HEK293 (cell line): Measurements from ENCODE around the gene PLAU.

ENCODE experiments used
- BCL11A ChIP-seq: fragments of 450-650 bp; formaldehyde crosslinking; IDR thresholded peaks from 2 replicates; pipeline ENCODE4 v1.5.1; 2016; ENCODE audit warnings: low read depth, missing biosample characterization, missing genetic modification characterization
- FEZF1 ChIP-seq: fragments of 450-650 bp; formaldehyde crosslinking; IDR thresholded peaks from 2 replicates; pipeline ENCODE4 v1.5.1; 2016; ENCODE audit warnings: missing biosample characterization, missing genetic modification characterization
- KLF1 ChIP-seq: fragments of 450-650 bp; formaldehyde crosslinking; IDR thresholded peaks from 2 replicates; pipeline ENCODE4 v1.5.1; 2016; ENCODE audit warnings: missing biosample characterization, missing genetic modification characterization
- KLF9 ChIP-seq: fragments of 450-650 bp; formaldehyde crosslinking; IDR thresholded peaks from 2 replicates; pipeline ENCODE4 v1.5.1; 2016; ENCODE audit warnings: missing biosample characterization, missing genetic modification characterization, low read depth
- OVOL3 ChIP-seq: fragments of 450-650 bp; formaldehyde crosslinking; IDR thresholded peaks from 2 replicates; pipeline ENCODE4 v1.5.1; 2016; ENCODE audit warnings: missing biosample characterization, missing genetic modification characterization
- REPIN1 ChIP-seq: fragments of 450-650 bp; formaldehyde crosslinking; IDR thresholded peaks from 2 replicates; pipeline ENCODE4 v1.5.1; 2017; ENCODE audit warnings: missing biosample characterization, missing genetic modification characterization, low read depth
- SP2 ChIP-seq: fragments of 450-650 bp; formaldehyde crosslinking; IDR thresholded peaks from 2 replicates; pipeline ENCODE4 v1.5.1; 2016; ENCODE audit warnings: missing biosample characterization, missing genetic modification characterization
- YY1 ChIP-seq: fragments of 450-650 bp; formaldehyde crosslinking; IDR thresholded peaks from 2 replicates; pipeline ENCODE4 v1.5.1; 2018; ENCODE audit warnings: missing biosample characterization, missing genetic modification characterization
- ZBTB1 ChIP-seq: fragments of 450-650 bp; formaldehyde crosslinking; IDR thresholded peaks from 2 replicates; pipeline ENCODE4 v1.5.1; 2016; ENCODE audit warnings: missing biosample characterization, missing genetic modification characterization
- ZBTB20 ChIP-seq: fragments of 450-650 bp; formaldehyde crosslinking; IDR thresholded peaks from 2 replicates; pipeline ENCODE4 v1.5.1; 2016; ENCODE audit warnings: missing biosample characterization, missing genetic modification characterization
- ZBTB7A ChIP-seq: fragments of 450-650 bp; formaldehyde crosslinking; IDR thresholded peaks from 2 replicates; pipeline ENCODE4 v1.5.1; 2016; ENCODE audit warnings: low read depth, missing biosample characterization, missing genetic modification characterization
- ZBTB8A ChIP-seq: fragments of 450-650 bp; formaldehyde crosslinking; IDR thresholded peaks from 2 replicates; pipeline ENCODE4 v1.5.1; 2016; ENCODE audit warnings: missing biosample characterization, missing genetic modification characterization
- ZIC2 ChIP-seq: fragments of 450-650 bp; formaldehyde crosslinking; IDR thresholded peaks from 2 replicates; pipeline ENCODE4 v1.5.1; 2016; ENCODE audit warnings: missing biosample characterization, missing genetic modification characterization
- ZNF10 ChIP-seq: fragments of 450-650 bp; formaldehyde crosslinking; IDR thresholded peaks from 2 replicates; pipeline ENCODE4 v1.5.1; 2017; ENCODE audit warnings: missing biosample characterization, missing genetic modification characterization
- ZNF239 ChIP-seq: fragments of 450-650 bp; formaldehyde crosslinking; IDR thresholded peaks from 2 replicates; pipeline ENCODE4 v1.5.1; 2016; ENCODE audit warnings: missing biosample characterization, missing genetic modification characterization
- ZNF274 ChIP-seq, 2 experiments: fragments of 200-500 bp in 1 of 2; fragments of 450-650 bp in 1 of 2; sonication (Bioruptor generic) in 1 of 2; formaldehyde crosslinking in 1 of 2; IDR thresholded peaks; 2 replicates each; pipeline versions ENCODE4 v1.5.1 to v1.6.1; 2014 to 2016; ENCODE audit warnings: borderline replicate concordance in 1 of 2, inconsistent platforms in 1 of 2, low read length in 1 of 2, missing biosample characterization in 1 of 2, missing genetic modification characterization in 1 of 2
- ZNF324 ChIP-seq: fragments of 450-650 bp; formaldehyde crosslinking; IDR thresholded peaks from 2 replicates; pipeline ENCODE4 v1.5.1; 2016; ENCODE audit warnings: missing biosample characterization, missing genetic modification characterization
- ZNF394 ChIP-seq: fragments of 450-650 bp; formaldehyde crosslinking; IDR thresholded peaks from 2 replicates; pipeline ENCODE4 v1.5.1; 2016; ENCODE audit warnings: missing biosample characterization, missing genetic modification characterization, mild to moderate bottlenecking, moderate library complexity, borderline replicate concordance
- ZNF510 ChIP-seq: fragments of 450-650 bp; formaldehyde crosslinking; IDR thresholded peaks from 2 replicates; pipeline ENCODE4 v1.5.1; 2018; ENCODE audit warnings: mild to moderate bottlenecking, missing genetic modification characterization, missing biosample characterization; ENCODE audit not compliant: insufficient replicate concordance
- ZNF521 ChIP-seq: fragments of 450-650 bp; formaldehyde crosslinking; IDR thresholded peaks from 2 replicates; pipeline ENCODE4 v1.5.1; 2017; ENCODE audit warnings: missing biosample characterization, mild to moderate bottlenecking, missing genetic modification characterization
- ZNF549 ChIP-seq: fragments of 450-650 bp; IDR thresholded peaks from 2 replicates; pipeline ENCODE4 v1.5.1; 2018; ENCODE audit warnings: missing biosample characterization, missing genetic modification characterization, mild to moderate bottlenecking, inconsistent platforms, moderate library complexity
- ZNF76 ChIP-seq: fragments of 450-650 bp; formaldehyde crosslinking; IDR thresholded peaks from 2 replicates; pipeline ENCODE4; 2016; ENCODE audit warnings: low read depth, missing biosample characterization, missing genetic modification characterization, borderline replicate concordance
- ZNF792 ChIP-seq: fragments of 450-650 bp; formaldehyde crosslinking; IDR thresholded peaks from 2 replicates; pipeline ENCODE4 v1.5.1; 2016; ENCODE audit warnings: missing biosample characterization, missing genetic modification characterization
- TF ChIP-seq, protein P1 (sequence below): fragments of 450-650 bp; formaldehyde crosslinking; IDR thresholded peaks from 2 replicates; pipeline ENCODE4 v1.5.1; 2016; ENCODE audit warnings: missing biosample characterization, missing genetic modification characterization
- TF ChIP-seq, protein P2 (sequence below): fragments of 450-650 bp; formaldehyde crosslinking; IDR thresholded peaks from 2 replicates; pipeline ENCODE4 v1.5.1; 2016; ENCODE audit warnings: missing biosample characterization, missing genetic modification characterization
- TF ChIP-seq, protein P3 (sequence below): fragments of 450-650 bp; formaldehyde crosslinking; optimal IDR thresholded peaks from 2 replicates; pipeline ENCODE3; 2016; ENCODE audit warnings: missing biosample characterization, mild to moderate bottlenecking, missing genetic modification characterization
- TF ChIP-seq, protein P4 (sequence below): fragments of 450-650 bp; formaldehyde crosslinking; IDR thresholded peaks from 2 replicates; pipeline ENCODE4 v1.5.1; 2016; ENCODE audit warnings: missing biosample characterization, missing genetic modification characterization
- TF ChIP-seq, protein P5 (sequence below): fragments of 450-650 bp; formaldehyde crosslinking; IDR thresholded peaks from 2 replicates; pipeline ENCODE4 v1.5.1; 2016; ENCODE audit warnings: missing biosample characterization, missing genetic modification characterization
- TF ChIP-seq, protein P6 (sequence below): fragments of 450-650 bp; formaldehyde crosslinking; IDR thresholded peaks from 2 replicates; pipeline ENCODE4; 2016; ENCODE audit warnings: missing biosample characterization, missing genetic modification characterization

Gene PLAU

DNA sequence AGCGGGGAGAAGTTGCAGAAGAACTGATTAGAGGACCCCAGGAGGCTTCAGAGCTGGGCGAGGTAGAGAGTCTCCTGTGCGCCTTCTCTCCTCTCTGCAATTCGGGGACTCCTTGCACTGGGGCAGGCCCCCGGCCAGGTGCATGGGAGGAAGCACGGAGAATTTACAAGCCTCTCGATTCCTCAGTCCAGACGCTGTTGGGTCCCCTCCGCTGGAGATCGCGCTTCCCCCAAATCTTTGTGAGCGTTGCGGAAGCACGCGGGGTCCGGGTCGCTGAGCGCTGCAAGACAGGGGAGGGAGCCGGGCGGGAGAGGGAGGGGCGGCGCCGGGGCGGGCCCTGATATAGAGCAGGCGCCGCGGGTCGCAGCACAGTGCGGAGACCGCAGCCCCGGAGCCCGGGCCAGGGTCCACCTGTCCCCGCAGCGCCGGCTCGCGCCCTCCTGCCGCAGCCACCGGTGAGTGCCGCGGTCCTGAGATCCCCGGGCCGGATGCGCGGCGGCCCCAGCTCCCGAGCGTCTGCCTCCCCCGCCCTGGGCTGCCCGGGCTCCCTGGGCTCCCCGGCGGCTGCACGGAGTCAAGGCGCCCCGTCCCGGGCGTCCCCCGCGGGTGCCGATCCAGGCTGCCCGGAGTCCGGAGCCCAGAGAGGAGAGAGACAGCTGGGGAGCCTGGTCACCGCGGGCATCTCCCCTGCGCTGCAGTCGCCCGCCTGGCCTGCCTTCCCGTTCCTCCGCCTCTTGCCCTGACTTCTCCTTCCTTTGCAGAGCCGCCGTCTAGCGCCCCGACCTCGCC lies at the start of gene PLAU (continued):
- TF ChIP-seq ZNF76 (tag by site-specific recombination) (0 out of 2 replicates have a peak, but pooled peaks have one; percentile 16), BCL11A (tag by site-specific recombination) (no peak), ZNF510 (tag by site-specific recombination) (no peak), SP2 (tag by site-specific recombination) (peak; percentile 43), ZNF549 (no peak), REPIN1 (no peak), ZBTB7A (tag by site-specific recombination) (no peak), ZIC2 (tag by site-specific recombination) (peak; percentile 67), ZNF324 (no peak), ZNF239 (no peak), ZBTB1 (tag by site-specific recombination) (no peak), YY1 (tag by site-specific recombination) (no peak), ZBTB8A (tag by site-specific recombination) (peak; percentile 88), OVOL3 (tag by site-specific recombination) (no peak), KLF1 (tag by site-specific recombination) (peak; percentile 46; the same call in 1 of the 2 replicates), ZNF521 (no peak), ZNF792 (tag by site-specific recombination) (no peak), ZNF10 (tag by site-specific recombination) (no peak), ZBTB20 (peak; percentile 59; the same call in 1 of the 2 replicates), ZNF394 (tag by site-specific recombination) (no peak), ZNF274 (IDR thresholded peaks at IDR 0.05; ENCODE audit: low read length) (no peak), ZNF274 (tag by site-specific recombination; IDR thresholded peaks at IDR 0.05; ENCODE audit: borderline replicate concordance) (no peak), FEZF1 (no peak), KLF9 (tag by site-specific recombination) (peak; percentile 38; the same call in 1 of the 2 replicates)
- TF ChIP-seq, protein P1, sequence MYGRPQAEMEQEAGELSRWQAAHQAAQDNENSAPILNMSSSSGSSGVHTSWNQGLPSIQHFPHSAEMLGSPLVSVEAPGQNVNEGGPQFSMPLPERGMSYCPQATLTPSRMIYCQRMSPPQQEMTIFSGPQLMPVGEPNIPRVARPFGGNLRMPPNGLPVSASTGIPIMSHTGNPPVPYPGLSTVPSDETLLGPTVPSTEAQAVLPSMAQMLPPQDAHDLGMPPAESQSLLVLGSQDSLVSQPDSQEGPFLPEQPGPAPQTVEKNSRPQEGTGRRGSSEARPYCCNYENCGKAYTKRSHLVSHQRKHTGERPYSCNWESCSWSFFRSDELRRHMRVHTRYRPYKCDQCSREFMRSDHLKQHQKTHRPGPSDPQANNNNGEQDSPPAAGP (tag by site-specific recombination) = peak; percentile 20; the same call in 1 of the 2 replicates
- TF ChIP-seq, protein P2, sequence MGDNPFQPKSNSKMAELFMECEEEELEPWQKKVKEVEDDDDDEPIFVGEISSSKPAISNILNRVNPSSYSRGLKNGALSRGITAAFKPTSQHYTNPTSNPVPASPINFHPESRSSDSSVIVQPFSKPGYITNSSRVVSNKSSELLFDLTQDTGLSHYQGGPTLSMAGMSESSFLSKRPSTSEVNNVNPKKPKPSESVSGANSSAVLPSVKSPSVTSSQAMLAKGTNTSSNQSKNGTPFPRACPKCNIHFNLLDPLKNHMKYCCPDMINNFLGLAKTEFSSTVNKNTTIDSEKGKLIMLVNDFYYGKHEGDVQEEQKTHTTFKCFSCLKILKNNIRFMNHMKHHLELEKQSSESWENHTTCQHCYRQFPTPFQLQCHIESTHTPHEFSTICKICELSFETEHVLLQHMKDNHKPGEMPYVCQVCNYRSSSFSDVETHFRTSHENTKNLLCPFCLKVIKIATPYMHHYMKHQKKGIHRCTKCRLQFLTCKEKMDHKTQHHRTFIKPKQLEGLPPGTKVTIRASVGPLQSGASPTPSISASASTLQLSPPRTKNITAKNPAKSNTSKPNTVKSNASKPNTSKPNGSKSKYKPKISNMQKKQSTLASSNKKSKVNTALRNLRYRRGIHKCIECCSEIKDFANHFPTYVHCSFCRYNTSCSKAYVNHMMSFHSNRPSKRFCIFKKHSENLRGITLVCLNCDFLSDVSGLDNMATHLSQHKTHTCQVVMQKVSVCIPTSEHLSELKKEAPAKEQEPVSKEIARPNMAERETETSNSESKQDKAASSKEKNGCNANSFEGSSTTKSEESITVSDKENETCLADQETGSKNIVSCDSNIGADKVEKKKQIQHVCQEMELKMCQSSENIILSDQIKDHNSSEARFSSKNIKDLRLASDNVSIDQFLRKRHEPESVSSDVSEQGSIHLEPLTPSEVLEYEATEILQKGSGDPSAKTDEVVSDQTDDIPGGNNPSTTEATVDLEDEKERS (tag by site-specific recombination) = no peak
- TF ChIP-seq, protein P3, sequence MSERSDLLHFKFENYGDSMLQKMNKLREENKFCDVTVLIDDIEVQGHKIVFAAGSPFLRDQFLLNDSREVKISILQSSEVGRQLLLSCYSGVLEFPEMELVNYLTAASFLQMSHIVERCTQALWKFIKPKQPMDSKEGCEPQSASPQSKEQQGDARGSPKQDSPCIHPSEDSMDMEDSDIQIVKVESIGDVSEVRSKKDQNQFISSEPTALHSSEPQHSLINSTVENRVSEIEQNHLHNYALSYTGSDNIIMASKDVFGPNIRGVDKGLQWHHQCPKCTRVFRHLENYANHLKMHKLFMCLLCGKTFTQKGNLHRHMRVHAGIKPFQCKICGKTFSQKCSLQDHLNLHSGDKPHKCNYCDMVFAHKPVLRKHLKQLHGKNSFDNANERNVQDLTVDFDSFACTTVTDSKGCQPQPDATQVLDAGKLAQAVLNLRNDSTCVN (tag by site-specific recombination) = peak; percentile 50
- TF ChIP-seq, protein P4, sequence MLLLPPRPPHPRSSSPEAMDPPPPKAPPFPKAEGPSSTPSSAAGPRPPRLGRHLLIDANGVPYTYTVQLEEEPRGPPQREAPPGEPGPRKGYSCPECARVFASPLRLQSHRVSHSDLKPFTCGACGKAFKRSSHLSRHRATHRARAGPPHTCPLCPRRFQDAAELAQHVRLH (tag by site-specific recombination) = no peak
- TF ChIP-seq, protein P5, sequence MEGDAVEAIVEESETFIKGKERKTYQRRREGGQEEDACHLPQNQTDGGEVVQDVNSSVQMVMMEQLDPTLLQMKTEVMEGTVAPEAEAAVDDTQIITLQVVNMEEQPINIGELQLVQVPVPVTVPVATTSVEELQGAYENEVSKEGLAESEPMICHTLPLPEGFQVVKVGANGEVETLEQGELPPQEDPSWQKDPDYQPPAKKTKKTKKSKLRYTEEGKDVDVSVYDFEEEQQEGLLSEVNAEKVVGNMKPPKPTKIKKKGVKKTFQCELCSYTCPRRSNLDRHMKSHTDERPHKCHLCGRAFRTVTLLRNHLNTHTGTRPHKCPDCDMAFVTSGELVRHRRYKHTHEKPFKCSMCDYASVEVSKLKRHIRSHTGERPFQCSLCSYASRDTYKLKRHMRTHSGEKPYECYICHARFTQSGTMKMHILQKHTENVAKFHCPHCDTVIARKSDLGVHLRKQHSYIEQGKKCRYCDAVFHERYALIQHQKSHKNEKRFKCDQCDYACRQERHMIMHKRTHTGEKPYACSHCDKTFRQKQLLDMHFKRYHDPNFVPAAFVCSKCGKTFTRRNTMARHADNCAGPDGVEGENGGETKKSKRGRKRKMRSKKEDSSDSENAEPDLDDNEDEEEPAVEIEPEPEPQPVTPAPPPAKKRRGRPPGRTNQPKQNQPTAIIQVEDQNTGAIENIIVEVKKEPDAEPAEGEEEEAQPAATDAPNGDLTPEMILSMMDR (tag by site-specific recombination) = peak; percentile 50
- TF ChIP-seq, protein P6, sequence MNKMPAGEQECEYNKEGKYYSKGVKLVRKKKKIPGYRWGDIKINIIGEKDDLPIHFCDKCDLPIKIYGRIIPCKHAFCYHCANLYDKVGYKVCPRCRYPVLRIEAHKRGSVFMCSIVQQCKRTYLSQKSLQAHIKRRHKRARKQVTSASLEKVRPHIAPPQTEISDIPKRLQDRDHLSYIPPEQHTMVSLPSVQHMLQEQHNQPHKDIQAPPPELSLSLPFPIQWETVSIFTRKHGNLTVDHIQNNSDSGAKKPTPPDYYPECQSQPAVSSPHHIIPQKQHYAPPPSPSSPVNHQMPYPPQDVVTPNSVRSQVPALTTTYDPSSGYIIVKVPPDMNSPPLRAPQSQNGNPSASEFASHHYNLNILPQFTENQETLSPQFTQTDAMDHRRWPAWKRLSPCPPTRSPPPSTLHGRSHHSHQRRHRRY (tag by site-specific recombination) = no peak
